Measurements from ENCODE around the gene EEPD1.

Gene EEPD1

GRCh38 chr7:36201122-36201723 lies 48.2 kb downstream of the EEPD1 start:
- no peak for TF ChIP-seq CTCF (IDR thresholded peaks at IDR 0.05; ENCODE audit: extremely low read depth, missing control alignments)

GRCh38 chr7:36202398-36202797 lies 49.3 kb downstream of the EEPD1 start:
- TF ChIP-seq CTCF (IDR thresholded peaks at IDR 0.05; ENCODE audit: extremely low read depth, missing control alignments), result no peak
- no peak for DNase-seq (ENCODE audit: low spot score)

More at GRCh38 chr7:36201122-36201723, 48.2 kb downstream of the EEPD1 start:
- no peak for DNase-seq (ENCODE audit: low spot score)

GRCh38 chr7:36203071-36203790 lies 50.2 kb downstream of the EEPD1 start:
- no peak for DNase-seq (ENCODE audit: low spot score)
- no peak for TF ChIP-seq CTCF (IDR thresholded peaks at IDR 0.05; ENCODE audit: extremely low read depth, missing control alignments)

- no peak for TF ChIP-seq CTCF (IDR thresholded peaks at IDR 0.05; ENCODE audit: extremely low read depth, missing control alignments)
- no peak for DNase-seq (ENCODE audit: low spot score)
These were observed 51.1 kb downstream of the EEPD1 start for GRCh38 chr7:36204044-36204663.

GRCh38 chr7:36204929-36205635 lies 52.0 kb downstream of the EEPD1 start:
- TF ChIP-seq CTCF (IDR thresholded peaks at IDR 0.05; ENCODE audit: extremely low read depth, missing control alignments), result no peak
- DNase-seq (ENCODE audit: low spot score), result no peak

GRCh38 chr7:36205803-36206202 lies 52.7 kb downstream of the EEPD1 start:
- TF ChIP-seq CTCF (IDR thresholded peaks at IDR 0.05; ENCODE audit: extremely low read depth, missing control alignments), result no peak
- no peak for DNase-seq (ENCODE audit: low spot score)
